HG03196 (cell line): Measurements from ENCODE around the gene PSEN1.
"Not testable (repeated sequence)": the region's sequence is repeated elsewhere in the genome, so short reads cannot be mapped to it uniquely, and the experiment has no call there.

Source experiments
- ATAC-seq: cut with Tn5 transposase; IDR thresholded peaks from one replicate; pipeline ENCODE4 v1.9.1; 2021; ENCODE audit not compliant: unreplicated experiment

Gene PSEN1

GRCh38 chr14:73162251-73162650 is 25.9 kb downstream of the PSEN1 start:
- ATAC-seq: no peak

- no peak for ATAC-seq
These were observed 30.1 kb downstream of the PSEN1 start for GRCh38 chr14:73166399-73166798.

DNA sequence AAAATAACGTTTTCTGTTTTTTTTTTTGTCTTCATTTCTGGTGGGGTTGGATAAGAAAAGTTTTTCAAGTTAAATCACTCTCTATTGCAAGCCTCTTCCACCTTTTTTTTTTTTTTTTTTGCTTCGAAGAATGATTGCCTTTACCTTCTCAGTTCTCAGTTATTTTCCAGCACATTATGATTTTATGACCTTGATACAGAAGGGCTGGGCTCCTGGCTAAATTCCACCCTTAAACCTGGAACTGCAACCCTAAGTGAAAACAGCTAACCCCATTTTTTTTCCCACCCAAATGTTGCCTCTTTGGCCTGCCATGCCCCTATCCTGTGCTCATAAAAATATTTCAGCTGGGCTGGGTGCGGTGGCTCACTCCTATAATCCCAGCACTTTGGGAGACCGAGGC is 31.4 kb downstream of the PSEN1 start:
- no peak for ATAC-seq

GRCh38 chr14:73168274-73168673 is 32.0 kb downstream of the PSEN1 start:
- ATAC-seq: no peak

DNA sequence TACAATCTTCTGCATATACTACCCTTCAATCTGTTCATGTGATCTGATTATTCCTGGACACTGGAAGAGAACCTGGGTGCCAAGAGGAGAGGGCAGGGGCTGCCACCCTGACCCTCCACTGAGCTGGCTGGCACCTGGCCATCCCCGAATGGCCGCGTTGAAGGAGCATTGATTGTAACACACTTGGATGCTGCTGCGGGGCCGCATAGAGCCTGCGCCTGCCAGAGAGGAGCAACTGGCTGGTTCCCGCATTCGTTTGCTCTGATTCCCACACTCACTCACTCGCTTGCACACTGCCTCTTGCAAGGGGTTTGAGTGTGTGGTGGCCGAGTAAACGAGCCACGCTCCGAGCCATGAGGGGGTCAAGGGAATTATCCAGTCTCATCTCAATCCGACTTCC is 32.4 kb downstream of the PSEN1 start:
- ATAC-seq: no peak

GRCh38 chr14:73169855-73170254 is 33.5 kb downstream of the PSEN1 start:
- not testable (repeated sequence) for ATAC-seq

GRCh38 chr14:73170686-73171085 is 34.4 kb downstream of the PSEN1 start:
- no peak for ATAC-seq

DNA sequence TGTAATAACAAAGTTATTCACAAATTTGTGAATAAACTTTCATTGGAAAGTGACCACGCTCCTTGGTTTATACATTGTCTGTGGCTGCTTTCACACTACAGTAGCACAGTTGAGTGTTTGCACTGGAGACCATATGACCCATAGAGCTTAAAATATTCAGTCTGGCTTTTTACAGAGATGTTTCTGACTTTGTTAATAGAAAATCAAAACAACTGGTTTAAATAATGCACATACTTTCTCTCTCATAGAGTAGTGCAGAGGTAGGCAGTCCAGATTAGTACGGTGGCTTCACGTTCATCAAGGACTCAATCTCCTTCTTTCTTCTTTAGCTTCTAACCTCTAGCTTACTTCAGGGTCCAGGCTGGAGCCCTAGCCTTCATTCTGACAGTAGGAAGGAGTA is 36.2 kb downstream of the PSEN1 start:
- ATAC-seq: no peak

DNA sequence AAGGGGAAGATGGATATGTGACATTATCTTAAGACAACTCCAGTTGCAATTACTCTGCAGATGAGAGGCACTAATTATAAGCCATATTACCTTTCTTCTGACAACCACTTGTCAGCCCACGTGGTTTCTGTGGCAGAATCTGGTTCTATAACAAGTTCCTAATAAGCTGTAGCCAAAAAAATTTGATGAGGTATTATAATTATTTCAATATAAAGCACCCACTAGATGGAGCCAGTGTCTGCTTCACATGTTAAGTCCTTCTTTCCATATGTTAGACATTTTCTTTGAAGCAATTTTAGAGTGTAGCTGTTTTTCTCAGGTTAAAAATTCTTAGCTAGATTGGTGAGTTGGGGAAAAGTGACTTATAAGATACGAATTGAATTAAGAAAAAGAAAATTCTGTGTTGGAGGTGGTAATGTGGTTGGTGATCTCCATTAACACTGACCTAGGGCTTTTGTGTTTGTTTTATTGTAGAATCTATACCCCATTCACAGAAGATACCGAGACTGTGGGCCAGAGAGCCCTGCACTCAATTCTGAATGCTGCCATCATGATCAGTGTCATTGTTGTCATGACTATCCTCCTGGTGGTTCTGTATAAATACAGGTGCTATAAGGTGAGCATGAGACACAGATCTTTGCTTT is 36.9 kb downstream of the PSEN1 start:
- ATAC-seq: no peak

DNA sequence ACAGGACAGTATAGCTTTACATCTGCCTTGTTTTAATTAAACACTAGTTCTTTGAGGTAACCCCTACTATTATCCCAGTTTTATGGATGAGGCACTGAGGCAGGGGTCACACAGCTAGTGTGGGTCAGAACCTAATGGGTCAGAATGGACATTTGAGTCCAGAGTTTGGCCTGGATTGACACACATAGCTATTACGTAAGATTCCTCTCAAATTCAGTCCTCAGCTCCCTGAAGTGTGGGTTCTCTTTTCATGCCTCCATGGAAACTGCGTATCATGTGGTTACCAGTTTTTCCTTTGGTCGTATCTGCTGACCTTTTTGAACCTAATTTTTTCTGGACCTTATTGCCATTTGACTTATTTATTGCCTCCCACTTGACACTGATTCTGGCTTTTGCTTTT is 40.4 kb downstream of the PSEN1 start:
- no peak for ATAC-seq

GRCh38 chr14:73180385-73180805 is 44.1 kb downstream of the PSEN1 start:
- no peak for ATAC-seq

GRCh38 chr14:73180969-73181368 is 44.7 kb downstream of the PSEN1 start:
- ATAC-seq: not testable (repeated sequence)

DNA sequence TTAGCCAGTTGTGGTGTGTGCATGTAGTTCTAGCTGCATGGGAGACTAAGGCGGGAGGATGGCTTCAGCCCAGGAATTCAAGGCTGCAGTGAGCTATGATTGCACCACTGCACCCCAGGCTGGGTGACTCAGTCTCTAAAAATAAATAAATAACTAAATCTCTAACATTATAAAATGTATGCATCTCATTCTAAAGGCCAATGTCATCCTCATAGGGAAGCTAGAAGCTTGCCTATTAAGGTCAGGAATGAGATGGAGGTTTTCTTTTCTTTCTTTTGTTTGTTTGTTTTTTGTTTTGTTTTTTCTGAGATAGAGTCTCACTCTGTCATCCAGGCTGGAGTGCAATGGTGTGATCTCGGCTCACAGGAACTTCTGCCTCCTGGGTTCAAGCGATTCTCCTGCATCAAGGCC is 52.2 kb downstream of the PSEN1 start:
- no peak for ATAC-seq

- ATAC-seq: no peak
These were observed 53.3 kb downstream of the PSEN1 start for GRCh38 chr14:73189651-73190050.

GRCh38 chr14:73191441-73191840 is 55.1 kb downstream of the PSEN1 start:
- ATAC-seq: no peak

DNA sequence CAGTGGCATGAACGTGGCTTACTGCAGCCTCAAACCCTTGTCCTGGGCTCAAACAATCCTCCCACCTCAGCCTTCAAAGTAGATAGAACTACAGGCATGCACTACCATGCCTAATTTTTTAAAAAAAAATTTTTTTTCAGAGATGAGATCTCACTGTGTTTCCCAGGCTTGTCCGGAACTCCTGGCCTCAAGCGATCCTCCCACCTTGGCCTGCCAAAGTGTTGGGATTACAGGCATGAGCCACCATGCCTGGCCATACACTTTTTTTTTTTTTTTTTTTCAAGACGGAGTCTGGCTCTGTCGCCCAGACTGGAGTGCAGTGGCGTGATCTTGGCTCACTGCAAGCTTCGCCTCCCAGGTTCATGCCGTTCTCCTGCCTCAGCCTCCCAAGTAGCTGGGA is 58.0 kb downstream of the PSEN1 start:
- not testable (repeated sequence) for ATAC-seq

GRCh38 chr14:73198253-73198652 is 61.9 kb downstream of the PSEN1 start:
- ATAC-seq: no peak

GRCh38 chr14:73203527-73203926 is 67.2 kb downstream of the PSEN1 start:
- no peak for ATAC-seq

- no peak for ATAC-seq
These were observed 71.3 kb downstream of the PSEN1 start for GRCh38 chr14:73207615-73208014.

GRCh38 chr14:73208390-73208789 is 72.1 kb downstream of the PSEN1 start:
- no peak for ATAC-seq

GRCh38 chr14:73208846-73209245 is 72.5 kb downstream of the PSEN1 start:
- ATAC-seq: no peak

DNA sequence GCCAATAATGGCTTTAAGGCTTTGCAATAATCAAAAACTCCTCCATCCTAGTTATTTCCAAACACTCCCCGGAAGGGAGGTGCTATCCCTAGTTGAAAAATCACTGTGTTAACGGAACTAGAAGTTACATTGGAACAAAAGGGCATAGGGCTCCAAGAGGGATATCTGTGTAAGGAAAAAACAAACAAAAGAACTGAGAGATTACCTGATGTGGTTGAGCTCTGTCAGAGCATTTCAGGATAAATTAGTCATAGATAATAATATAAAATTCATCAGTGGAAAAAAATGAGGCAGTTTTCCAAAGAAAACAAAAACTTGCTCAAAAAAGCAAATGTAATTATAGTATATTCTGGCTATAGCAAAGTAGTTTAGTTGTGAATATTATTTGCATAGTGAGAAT is 73.6 kb downstream of the PSEN1 start:
- ATAC-seq: no peak

DNA sequence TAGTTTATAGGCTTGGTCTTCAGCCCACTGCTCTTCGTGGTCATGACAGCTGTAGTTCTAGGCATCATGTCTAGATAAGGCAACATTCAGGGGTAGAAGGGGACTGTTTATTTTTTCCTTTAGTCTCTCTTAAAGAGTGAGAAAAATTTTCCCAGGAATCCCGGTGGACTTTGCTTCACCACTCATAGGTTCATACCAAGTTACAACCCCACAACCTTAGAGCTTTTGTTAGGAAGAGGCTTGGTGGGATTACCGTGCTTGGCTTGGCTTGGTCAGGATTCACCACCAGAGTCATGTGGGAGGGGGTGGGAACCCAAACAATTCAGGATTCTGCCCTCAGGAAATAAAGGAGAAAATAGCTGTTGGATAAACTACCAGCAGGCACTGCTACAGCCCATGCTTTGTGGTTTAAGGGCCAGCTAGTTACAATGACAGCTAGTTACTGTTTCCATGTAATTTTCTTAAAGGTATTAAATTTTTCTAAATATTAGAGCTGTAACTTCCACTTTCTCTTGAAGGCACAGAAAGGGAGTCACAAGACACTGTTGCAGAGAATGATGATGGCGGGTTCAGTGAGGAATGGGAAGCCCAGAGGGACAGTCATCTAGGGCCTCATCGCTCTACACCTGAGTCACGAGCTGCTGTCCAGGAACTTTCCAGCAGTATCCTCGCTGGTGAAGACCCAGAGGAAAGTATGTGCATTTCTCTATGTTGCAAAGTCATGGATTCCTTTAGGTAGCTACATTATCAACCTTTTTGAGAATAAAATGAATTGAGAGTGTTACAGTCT is 75.1 kb downstream of the PSEN1 start:
- ATAC-seq: no peak
